ENCODE measurements around the gene VAV3. TPM values are rescaled to one million over a fixed set of nuclear protein-coding genes. Genes with fewer than 3 reads are reported as not detected.

The VAV3 gene
- total RNA-seq, 1 donor from 2014 or later, result 25.8 TPM

GRCh38 chr1:107622535-107622934, 342.4 kb downstream of the VAV3 start:
- no peaks in the 10 kb centered on the region for H3K9me3 Mint-ChIP-seq (ENCODE audit: unreplicated experiment)
- H3K27ac Mint-ChIP-seq (ENCODE audit: unreplicated experiment), result no peak overlapping the region
- no peaks in the 10 kb centered on the region for H3K4me1 Mint-ChIP-seq (ENCODE audit: low read depth, unreplicated experiment)
- no peak for TF ChIP-seq CTCF (IDR thresholded peaks at IDR 0.05; ENCODE audit: partially characterized antibody, unreplicated experiment)
- no peak overlapping the region for H3K4me3 Mint-ChIP-seq (ENCODE audit: unreplicated experiment)
- no peak for DNase-seq
- peaks cover 3% of the 10 kb centered on the region for H3K27me3 Mint-ChIP-seq (ENCODE audit: unreplicated experiment)
- H3K36me3 Mint-ChIP-seq (ENCODE audit: unreplicated experiment), result no peaks in the 10 kb centered on the region

DNA sequence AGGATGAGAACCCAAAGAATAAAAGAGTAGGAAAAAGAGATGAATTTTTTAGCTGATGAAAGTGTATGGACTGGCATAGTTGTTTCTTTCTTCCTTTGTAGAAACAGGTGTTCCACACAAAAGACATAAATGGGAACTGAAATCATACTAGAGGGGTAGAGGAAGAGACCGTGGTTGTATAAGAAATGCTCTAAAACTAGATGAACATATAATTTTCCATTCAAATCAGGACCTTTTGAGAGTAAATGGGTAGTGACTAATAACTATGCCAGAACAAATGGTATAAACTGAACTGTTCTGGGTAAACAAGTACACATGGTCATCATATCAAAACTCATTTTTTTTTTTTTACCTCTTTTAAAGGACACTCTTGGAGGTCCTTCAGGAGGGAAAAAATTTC, 344.2 kb downstream of the VAV3 start:
- Mint-ChIP-seq H3K27me3 (ENCODE audit: unreplicated experiment) (peaks cover 3% of the 10 kb centered on the region), H3K36me3 (ENCODE audit: unreplicated experiment) (no peaks in the 10 kb centered on the region), H3K4me3 (ENCODE audit: unreplicated experiment) (no peak overlapping the region), H3K27ac (ENCODE audit: unreplicated experiment) (no peak overlapping the region), H3K4me1 (ENCODE audit: low read depth, unreplicated experiment) (no peaks in the 10 kb centered on the region), H3K9me3 (ENCODE audit: unreplicated experiment) (no peaks in the 10 kb centered on the region)
- no peak for DNase-seq
- no peak for TF ChIP-seq CTCF (IDR thresholded peaks at IDR 0.05; ENCODE audit: partially characterized antibody, unreplicated experiment)

DNA sequence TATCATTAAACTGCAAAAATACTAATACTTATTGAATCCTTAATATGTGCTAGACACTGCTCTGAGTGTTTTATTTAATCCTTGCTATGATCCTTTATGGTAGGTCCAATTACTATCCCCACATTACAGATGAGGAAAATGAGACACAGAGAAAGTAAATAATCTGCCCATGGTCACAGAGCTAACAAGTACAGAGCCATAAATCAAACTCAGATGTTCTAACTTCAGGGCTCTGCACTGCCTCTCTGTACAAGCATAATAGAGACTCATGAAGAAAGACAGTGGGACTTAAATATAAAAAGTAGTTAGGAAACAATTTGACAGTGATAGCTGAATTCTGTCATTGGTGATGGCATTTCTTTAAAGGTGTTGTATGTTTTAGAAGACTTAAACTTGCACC, 346.4 kb downstream of the VAV3 start:
- Mint-ChIP-seq H3K27me3 (ENCODE audit: unreplicated experiment) (peaks cover 3% of the 10 kb centered on the region), H3K27ac (ENCODE audit: unreplicated experiment) (no peak overlapping the region), H3K36me3 (ENCODE audit: unreplicated experiment) (no peaks in the 10 kb centered on the region), H3K9me3 (ENCODE audit: unreplicated experiment) (no peaks in the 10 kb centered on the region), H3K4me3 (ENCODE audit: unreplicated experiment) (no peak overlapping the region), H3K4me1 (ENCODE audit: low read depth, unreplicated experiment) (no peaks in the 10 kb centered on the region)
- DNase-seq, result no peak
- TF ChIP-seq CTCF (IDR thresholded peaks at IDR 0.05; ENCODE audit: partially characterized antibody, unreplicated experiment), result no peak

DNA sequence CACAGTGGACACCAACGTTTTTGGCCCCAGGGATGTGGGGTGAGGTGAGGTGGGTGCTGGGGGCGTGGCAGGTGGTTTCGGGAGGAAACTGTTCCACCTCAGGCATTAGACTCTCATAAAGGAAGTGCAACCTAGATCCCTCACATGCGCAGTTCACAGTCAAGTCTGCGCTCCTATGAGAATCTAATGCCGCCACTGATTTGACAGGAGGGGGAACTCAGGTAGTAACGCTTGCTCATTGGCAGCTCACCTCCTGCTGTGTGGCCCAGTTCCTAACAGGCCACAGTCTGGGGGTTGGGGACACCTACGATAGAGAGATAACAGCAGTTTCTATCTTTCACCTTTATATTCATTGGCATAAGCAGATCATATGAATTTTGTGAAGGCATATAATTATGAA, 347.1 kb downstream of the VAV3 start:
- no peak overlapping the region for H3K27ac Mint-ChIP-seq (ENCODE audit: unreplicated experiment)
- H3K4me1 Mint-ChIP-seq (ENCODE audit: low read depth, unreplicated experiment), result no peaks in the 10 kb centered on the region
- no peak for TF ChIP-seq CTCF (IDR thresholded peaks at IDR 0.05; ENCODE audit: partially characterized antibody, unreplicated experiment)
- H3K4me3 Mint-ChIP-seq (ENCODE audit: unreplicated experiment), result no peak overlapping the region
- H3K36me3 Mint-ChIP-seq (ENCODE audit: unreplicated experiment), result no peaks in the 10 kb centered on the region
- no peak for DNase-seq
- peaks cover 3% of the 10 kb centered on the region for H3K27me3 Mint-ChIP-seq (ENCODE audit: unreplicated experiment)
- no peaks in the 10 kb centered on the region for H3K9me3 Mint-ChIP-seq (ENCODE audit: unreplicated experiment)

- Mint-ChIP-seq H3K4me3 (ENCODE audit: unreplicated experiment) (no peak overlapping the region), H3K4me1 (ENCODE audit: low read depth, unreplicated experiment) (no peaks in the 10 kb centered on the region), H3K9me3 (ENCODE audit: unreplicated experiment) (peaks cover 2% of the 10 kb centered on the region), H3K27me3 (ENCODE audit: unreplicated experiment) (peaks cover 3% of the 10 kb centered on the region), H3K36me3 (ENCODE audit: unreplicated experiment) (peaks cover 4% of the 10 kb centered on the region), H3K27ac (ENCODE audit: unreplicated experiment) (no peak overlapping the region)
- DNase-seq, result no peak
- TF ChIP-seq CTCF (IDR thresholded peaks at IDR 0.05; ENCODE audit: partially characterized antibody, unreplicated experiment), result no peak
Observed at GRCh38 chr1:107617456-107617855, 347.5 kb downstream of the VAV3 start.
